Measurements from ENCODE around the gene CCNYL1.
"Not testable (repeated sequence)": the region's sequence is repeated elsewhere in the genome, so short reads cannot be mapped to it uniquely, and the experiment has no call there.

The CCNYL1 gene

GRCh38 chr2:207734636-207735512 lies 23.4 kb downstream of the CCNYL1 start:
- DNase-seq (ENCODE audit: low read depth in 2 of 2): no peak

DNA sequence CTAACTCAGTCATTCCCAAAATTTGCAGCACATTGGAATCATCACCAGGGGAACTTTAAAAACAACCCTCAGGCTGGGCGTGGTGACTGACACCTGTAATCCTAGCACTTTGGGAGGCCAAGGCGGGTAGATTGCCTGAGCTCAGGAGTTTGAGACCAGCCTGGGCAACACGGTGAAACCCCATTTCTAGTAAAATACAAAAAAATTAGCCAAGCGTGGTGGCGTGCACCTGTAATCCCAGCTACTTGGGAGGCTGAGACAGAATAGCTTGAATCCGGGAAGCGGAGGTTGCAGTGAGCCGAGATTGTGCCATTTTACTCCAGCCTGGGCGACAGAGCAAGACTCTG lies 24.0 kb downstream of the CCNYL1 start:
- DNase-seq (ENCODE audit: low read depth in 2 of 2): not testable (repeated sequence)

DNA sequence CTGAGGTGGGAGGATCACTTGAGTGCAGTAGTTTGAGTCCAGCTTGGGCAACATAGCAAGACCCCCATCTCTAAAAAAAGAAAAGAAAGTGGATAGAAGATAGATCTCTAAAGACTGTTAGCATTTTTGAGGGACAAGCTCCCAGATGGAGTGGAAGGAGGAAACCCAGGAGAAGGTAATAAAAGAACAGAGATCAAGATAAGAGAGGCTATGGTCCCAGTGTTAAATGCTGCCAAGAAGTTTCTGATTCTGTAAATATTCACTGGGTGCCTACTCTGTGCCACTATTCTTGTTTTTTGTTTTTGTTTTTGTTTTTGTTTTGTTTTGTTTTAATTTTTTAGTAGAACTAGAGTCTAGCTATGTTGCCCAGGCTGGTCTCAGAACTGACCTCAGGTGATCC lies 32.1 kb downstream of the CCNYL1 start:
- no peak for DNase-seq (ENCODE audit: low read depth in 2 of 2)

GRCh38 chr2:207744050-207744449 lies 32.6 kb downstream of the CCNYL1 start:
- no peak for DNase-seq (ENCODE audit: low read depth in 2 of 2)

DNA sequence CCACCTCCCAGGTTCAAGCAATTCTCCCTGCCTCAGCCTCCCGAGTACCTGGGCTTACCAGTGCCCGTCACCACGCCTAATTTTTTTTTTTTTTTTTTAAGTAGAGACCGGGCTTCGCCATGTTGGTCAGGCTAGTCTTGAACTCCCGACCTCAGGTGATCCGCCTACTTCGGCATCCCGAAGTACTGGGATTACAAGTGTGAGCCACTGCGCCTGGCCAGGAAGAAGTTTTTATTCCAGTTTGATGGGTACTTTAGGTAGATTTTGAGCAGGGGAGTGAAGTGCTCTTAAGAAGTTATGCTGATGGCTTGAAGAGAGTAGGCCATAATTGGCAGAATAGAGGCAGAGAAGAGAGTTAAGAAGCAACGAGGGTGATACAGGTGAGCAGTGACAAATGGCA lies 33.0 kb downstream of the CCNYL1 start:
- no peak for DNase-seq (ENCODE audit: low read depth in 2 of 2)

DNA sequence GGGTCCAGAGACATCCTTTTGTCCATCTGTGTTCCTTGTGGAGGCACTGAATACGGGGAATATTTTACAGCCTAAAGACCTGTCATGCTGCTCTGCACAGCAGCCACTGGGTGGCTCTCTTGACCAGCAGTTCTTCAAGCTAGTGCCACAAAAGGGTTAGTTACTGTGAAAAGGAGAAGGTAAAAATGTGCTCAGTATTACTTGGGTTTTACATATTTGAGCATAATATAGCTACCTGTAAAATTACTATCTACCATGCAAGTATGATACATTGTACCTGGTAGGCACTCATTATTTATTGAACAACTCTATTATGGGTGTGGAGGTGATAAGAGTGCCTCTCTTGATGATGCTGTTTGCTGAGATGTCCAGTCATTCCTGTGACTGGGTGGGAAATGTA lies 34.7 kb downstream of the CCNYL1 start:
- no peak for DNase-seq (ENCODE audit: low read depth in 2 of 2)

GRCh38 chr2:207747653-207748560 lies 36.5 kb downstream of the CCNYL1 start:
- no peak for DNase-seq (ENCODE audit: low read depth in 2 of 2)

DNA sequence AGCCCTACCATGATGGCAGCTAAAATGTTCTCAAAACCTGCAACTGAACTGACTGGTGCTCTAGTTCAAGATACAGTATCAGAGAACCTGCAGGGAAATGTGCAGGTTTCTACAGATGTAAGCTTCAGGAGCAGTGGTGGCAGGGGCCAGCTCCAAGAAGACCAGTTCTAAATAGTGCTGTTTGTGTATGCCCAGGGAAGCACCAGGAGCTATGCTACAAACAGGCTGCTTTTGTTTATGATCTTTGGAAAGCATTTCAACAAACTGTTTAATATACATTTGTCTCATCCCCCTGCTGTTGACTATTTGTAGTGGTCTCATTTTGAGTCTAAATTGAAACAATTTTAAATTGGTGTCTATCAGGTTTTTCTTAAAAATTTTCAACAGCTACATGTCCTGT lies 37.6 kb downstream of the CCNYL1 start:
- no peak for DNase-seq (ENCODE audit: low read depth in 2 of 2)

DNA sequence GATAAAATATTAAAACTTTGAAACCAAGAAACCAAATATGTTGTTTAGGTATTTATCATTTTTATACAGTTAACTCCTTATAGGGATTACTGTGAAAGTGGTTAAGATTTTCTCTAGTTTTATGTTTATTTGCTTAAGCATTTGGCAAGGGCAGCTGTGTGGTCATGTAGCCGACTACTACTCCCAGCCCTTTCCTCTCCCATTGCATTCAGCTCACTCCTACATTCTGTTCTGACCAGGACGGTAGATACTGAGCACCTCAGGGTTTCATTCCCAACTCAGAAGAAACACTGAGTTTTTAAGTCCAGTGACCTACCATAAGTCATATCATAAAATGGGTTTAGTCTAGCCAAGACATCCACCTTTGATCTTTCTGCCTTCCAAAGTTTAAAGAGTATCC lies 38.4 kb downstream of the CCNYL1 start:
- DNase-seq (ENCODE audit: low read depth in 2 of 2): no peak

DNA sequence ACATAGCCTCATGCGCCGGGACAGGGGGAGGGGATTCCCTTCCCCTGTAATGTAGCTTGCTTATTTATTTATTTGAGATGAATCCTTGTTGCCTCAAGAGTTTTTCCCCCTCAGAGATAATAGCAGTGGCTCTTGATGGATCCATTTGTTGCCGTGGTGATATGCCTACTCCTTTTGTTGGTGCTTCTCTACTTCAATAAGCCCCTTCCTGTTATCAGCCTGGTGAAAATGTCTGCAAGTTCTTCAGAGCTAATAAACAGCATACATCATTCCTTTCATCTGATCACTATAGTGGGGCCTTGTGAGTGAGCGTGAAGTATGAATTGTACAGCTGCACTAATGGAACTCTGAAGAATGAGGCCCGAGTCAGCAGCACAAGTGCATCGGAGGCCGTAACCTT lies 38.9 kb downstream of the CCNYL1 start:
- no peak for DNase-seq (ENCODE audit: low read depth in 2 of 2)

DNA sequence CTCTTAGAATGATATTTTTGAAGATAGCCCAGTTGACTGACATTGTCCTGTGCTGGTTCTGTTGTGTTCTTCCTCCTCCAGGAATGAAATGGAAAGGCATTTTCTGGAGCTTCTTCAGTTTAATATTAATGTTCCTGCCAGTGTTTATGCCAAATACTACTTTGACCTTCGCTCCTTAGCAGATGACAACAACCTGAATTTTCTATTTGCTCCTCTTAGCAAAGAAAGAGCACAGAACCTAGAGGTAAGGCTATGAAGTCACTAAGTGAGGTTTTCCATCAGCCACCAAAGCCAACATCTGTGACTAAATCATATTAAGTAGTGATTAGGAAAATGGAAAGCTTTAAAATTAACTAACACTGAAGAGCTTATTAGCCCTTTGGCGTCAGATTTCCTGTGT lies 39.4 kb downstream of the CCNYL1 start:
- no peak for DNase-seq (ENCODE audit: low read depth in 2 of 2)

DNA sequence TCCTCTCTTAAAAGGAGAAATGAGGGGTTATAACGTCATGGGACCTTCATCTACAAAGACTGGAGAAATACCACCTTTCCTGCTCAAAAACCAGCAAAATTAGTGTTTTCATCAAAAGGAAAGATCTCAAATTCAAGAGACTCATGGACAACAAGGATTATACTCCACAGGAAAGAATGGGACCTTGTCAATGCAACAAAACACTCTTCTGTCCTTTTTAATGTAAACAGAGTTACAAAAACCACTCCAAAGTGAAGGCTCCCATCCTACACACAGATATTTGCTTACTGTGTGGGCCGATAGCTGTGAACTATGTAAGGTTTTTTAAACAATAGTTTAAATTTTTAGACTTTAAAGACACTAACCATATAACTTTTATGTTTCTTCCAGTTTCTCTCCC lies 42.2 kb downstream of the CCNYL1 start:
- not testable (repeated sequence) for DNase-seq (ENCODE audit: low read depth in 2 of 2)

DNA sequence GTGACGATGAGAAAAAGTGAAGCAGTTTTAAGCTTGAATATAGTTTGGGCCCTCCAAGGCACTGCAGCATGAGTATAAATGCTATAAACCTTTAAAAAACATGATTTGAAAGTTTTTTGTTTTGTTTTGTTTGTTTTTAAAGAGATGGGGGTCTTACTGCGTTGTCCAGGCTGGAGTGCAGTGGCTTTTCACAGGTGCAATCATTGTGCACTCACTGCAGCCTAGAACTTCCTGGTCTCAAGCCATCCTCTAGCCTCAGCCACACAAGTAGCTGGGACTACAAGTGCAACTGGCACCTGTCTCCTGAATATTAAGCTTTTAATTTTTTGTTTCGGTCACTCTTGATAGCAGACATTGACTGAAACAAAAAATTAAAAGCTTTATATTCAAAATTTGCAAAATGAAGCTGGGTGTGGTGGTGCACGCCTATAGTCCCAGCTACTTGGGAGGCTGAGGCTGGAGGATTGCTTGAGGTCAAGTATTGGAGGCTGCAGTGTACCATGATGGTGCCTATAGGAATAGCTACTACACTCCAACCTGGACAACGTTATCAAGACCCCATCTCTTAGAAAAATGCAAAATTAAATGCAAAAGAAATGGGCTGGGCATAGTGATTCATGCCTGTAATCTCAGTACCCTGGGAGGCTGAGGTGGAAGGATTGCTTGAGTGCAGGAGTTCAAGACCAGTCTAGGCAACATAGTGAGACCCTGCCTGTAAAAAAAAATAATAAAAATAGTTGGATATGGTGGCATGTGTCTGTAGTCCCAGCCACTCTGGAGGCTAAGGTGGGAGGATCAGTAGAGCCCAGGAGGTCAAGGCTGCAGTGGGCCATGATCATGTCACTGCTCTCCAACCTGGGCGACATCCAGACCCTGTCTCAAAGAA lies 43.3 kb downstream of the CCNYL1 start:
- no peak for DNase-seq (ENCODE audit: low read depth in 2 of 2)

DNA sequence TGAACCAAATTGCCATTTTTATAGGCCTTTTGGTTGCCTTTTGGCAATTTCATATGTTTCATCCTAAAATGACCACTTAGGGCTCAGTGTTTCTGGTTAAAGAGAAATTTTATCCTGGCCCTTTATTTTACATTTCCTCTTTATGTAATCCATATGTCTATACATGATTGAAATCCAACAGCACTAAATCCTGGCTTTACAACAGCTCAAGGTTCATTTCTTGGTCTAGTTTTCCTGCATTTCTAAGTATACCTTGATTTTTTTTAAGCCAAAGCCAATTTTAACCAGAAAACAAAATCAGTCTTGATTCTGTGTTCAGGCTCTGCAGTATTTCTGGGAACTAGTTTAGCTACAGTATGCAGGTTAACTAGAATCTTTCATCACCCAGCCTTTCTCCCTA lies 46.6 kb downstream of the CCNYL1 start:
- DNase-seq (ENCODE audit: low read depth in 2 of 2): no peak

GRCh38 chr2:207759890-207760289 lies 48.5 kb downstream of the CCNYL1 start:
- DNase-seq (ENCODE audit: low read depth in 2 of 2): no peak

DNA sequence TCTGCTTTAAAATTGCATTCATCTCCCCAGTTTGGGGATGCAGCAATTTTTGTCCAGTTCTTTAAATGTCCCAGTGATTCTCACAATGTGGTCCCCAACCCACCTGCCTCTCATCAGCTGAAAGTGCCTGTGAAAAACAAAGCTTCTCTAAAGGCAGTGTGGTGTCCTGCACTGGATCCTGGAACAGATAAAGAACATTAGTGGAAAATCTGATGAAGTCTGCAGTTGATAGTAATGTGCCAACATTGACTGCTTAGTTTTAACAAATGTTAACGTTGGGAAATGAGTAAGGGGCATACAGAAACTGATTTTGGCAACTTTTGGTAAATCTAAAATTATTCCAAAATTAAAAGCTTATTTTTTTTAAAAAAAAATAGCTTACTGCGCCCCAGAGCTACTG lies 49.0 kb downstream of the CCNYL1 start:
- no peak for DNase-seq (ENCODE audit: low read depth in 2 of 2)

GRCh38 chr2:207761426-207761825 lies 50.0 kb downstream of the CCNYL1 start:
- not testable (repeated sequence) for DNase-seq (ENCODE audit: low read depth in 2 of 2)

DNA sequence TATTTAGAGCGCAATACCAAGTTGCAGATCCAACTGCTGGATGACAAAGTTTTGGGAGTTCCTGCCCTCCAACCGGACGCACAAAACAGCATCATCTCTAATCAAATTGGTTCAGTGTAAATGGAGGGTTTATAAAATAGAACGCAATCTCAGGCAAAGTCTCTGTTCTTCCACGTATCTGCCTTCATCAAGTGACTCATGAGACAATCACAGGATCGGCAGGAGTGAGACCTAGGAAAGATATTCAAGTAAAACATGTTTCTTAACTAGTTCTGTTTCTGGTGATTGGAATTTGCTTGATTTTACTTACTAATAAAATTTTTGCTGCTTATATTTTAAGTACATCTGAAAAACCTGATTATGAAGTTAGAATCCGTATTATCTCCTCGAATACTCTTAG lies 50.7 kb downstream of the CCNYL1 start:
- DNase-seq (ENCODE audit: low read depth in 2 of 2): no peak

GRCh38 chr2:207763303-207763917 lies 52.0 kb downstream of the CCNYL1 start:
- DNase-seq (ENCODE audit: low read depth in 2 of 2): no peak

- no peak for DNase-seq (ENCODE audit: low read depth in 2 of 2)
Observed at GRCh38 chr2:207764096-207764630, 52.7 kb downstream of the CCNYL1 start.

- DNase-seq (ENCODE audit: low read depth in 2 of 2): no peak
Observed at GRCh38 chr2:207765547-207765946, 54.1 kb downstream of the CCNYL1 start.

Data from stimulated activated CD4-positive, alpha-beta T cell treated with anti-CD3 and anti-CD28 coated beads, Interleukin-12 subunit alpha, Interleukin-12 subunit beta, amount 100 ng/mL, for 24 hours (primary cell).